GM12874 (cell line): Measurements from ENCODE around the gene RPS6KB2.

Source experiments
- TF ChIP-seq, protein P1 (sequence below): IDR thresholded peaks from 2 replicates; pipeline ENCODE4 v1.5.1; 2011; ENCODE audit warnings: low read depth, mild to moderate bottlenecking, control low read depth, low read length, moderate library complexity; ENCODE audit not compliant: insufficient read depth

The RPS6KB2 gene

DNA sequence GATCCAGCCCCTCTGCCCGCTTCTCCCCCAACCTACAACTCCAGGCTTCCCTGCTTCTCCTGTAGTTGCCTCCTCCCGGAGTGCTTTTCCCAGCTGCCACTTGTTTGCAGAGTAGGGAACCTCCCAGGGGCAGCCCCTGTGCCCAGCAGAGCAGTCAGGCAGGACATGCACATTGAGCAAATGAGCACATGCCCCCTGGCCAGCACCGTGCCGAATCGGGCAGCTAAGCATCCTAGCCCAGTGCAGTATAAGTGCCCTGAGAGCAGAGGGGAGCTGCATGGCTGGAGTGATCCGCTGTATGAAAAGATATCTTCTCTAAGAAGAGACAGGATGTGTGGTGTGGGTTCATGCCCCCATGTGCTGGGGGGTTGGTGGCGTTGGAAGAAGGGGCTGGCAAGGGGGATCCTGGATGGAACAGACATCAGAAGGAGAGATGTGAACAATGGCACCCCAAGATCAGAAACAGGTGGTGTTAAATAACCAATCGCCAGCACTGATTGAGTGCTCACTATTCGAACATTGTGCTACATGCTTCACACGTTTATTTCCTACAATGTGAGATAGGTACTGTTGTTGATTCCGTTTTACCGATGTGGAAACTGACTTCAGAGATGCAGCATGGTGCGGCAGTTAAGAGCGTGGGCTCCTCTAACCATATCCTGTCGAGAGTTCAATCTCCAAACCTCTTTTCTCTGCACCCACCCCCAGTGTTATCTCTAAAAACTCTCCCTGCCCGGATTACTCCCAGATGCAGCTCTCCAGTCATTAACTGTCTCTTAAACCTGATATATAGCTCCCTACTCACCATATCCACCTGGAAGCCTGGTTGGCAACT is 55.8 kb downstream of the RPS6KB2 start:
- TF ChIP-seq, protein P1, sequence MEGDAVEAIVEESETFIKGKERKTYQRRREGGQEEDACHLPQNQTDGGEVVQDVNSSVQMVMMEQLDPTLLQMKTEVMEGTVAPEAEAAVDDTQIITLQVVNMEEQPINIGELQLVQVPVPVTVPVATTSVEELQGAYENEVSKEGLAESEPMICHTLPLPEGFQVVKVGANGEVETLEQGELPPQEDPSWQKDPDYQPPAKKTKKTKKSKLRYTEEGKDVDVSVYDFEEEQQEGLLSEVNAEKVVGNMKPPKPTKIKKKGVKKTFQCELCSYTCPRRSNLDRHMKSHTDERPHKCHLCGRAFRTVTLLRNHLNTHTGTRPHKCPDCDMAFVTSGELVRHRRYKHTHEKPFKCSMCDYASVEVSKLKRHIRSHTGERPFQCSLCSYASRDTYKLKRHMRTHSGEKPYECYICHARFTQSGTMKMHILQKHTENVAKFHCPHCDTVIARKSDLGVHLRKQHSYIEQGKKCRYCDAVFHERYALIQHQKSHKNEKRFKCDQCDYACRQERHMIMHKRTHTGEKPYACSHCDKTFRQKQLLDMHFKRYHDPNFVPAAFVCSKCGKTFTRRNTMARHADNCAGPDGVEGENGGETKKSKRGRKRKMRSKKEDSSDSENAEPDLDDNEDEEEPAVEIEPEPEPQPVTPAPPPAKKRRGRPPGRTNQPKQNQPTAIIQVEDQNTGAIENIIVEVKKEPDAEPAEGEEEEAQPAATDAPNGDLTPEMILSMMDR: no peak

DNA sequence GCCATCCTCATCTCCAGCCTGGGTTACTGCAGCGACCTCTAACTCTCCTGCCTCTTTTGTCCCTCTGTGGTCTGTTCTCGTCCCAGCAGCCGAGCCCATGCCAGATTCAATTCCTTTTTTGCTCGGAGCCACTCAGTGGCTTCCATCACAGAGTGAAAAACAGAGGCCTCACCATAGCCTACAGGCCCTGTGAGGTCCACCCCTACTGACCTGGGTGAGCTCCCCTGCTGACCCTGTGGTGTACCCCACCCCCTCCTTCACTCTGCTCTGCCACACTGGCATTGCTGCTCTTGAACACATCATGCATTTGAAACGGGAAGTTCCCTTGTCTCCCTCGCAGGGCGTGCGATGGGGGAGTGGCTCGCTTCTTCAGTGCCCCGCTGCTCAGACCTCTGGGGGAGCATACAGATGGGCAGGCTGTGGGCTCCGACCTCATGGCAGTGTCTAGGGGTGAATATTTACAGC is 56.6 kb downstream of the RPS6KB2 start:
- TF ChIP-seq, protein P1: no peak
